IMR-90 (cell line): ENCODE measurements around the gene TMEM184C. TPM values are rescaled to one million over a fixed set of nuclear protein-coding genes. Genes with fewer than 3 reads are reported as not detected.

Experiments
- ATAC-seq: fragments of 200-7000 bp; cut with Tn5 transposase; 2 replicates; pipeline ENCODE4 v1.9.1; 2020; ENCODE audit warnings: low read depth, mild to moderate bottlenecking, moderate library complexity
- BruUV-seq: library from RNA; stranded (reverse); fragments of 400-500 nt; replicated peaks from 2 replicates; lab custom pipeline; 2021; lab: Mats Ljungman, UMichigan
- CTCF ChIA-PET: fragments of 300-600 bp; formaldehyde crosslinking; extraction: SDS; loops from one replicate; lab custom pipeline; 2021; ENCODE audit warnings: antibody characterized with exemption; lab: Yijun Ruan, JAX
- POLR2A ChIA-PET: fragments of 300-600 bp; sonication (Branson Sonifier 250); formaldehyde crosslinking; loops from one replicate; lab custom pipeline; 2022; ENCODE audit warnings: antibody characterized with exemption; ENCODE audit not compliant: unreplicated experiment; lab: Charles Lee
- DNase-seq: peaks from one replicate; pipeline ENCODE4 v3.0.0; 2013
- H2AFZ ChIP-seq: replicated peaks from 2 replicates; pipeline ENCODE3; 2013; ENCODE audit warnings: low read length, mild to moderate bottlenecking; ENCODE audit not compliant: poor library complexity
- H2AK5ac ChIP-seq: 2 replicates; pipeline ENCODE4 v1.6.1; 2013; ENCODE audit warnings: low read depth, low read length, inconsistent platforms
- H2AK9ac ChIP-seq: replicated peaks from 2 replicates; pipeline ENCODE3; 2013; ENCODE audit warnings: mild to moderate bottlenecking, low read depth, low read length, moderate library complexity; ENCODE audit not compliant: poor library complexity
- H2BK120ac ChIP-seq: 2 replicates; pipeline ENCODE4 v1.6.1; 2013; ENCODE audit warnings: low read depth, low read length, inconsistent platforms
- H2BK15ac ChIP-seq: 3 replicates; pipeline ENCODE4 v1.6.1; 2013; ENCODE audit warnings: low read depth, low read length, inconsistent platforms
- H2BK20ac ChIP-seq: 2 replicates; pipeline ENCODE4 v1.6.1; 2013; ENCODE audit warnings: low read depth, mild to moderate bottlenecking, inconsistent platforms, low read length, moderate library complexity
- H2BK5ac ChIP-seq: 2 replicates; pipeline ENCODE4 v1.6.1; 2013; ENCODE audit warnings: mild to moderate bottlenecking, low read depth, low read length, inconsistent platforms; ENCODE audit not compliant: poor library complexity, severe bottlenecking
- H3K14ac ChIP-seq: replicated peaks from 2 replicates; pipeline ENCODE4 v1.6.1; 2013; ENCODE audit warnings: low read depth, low read length, inconsistent platforms
- H3K18ac ChIP-seq: 2 replicates; pipeline ENCODE4 v1.6.1; 2013; ENCODE audit warnings: low read depth, low read length, control low read depth
- H3K23ac ChIP-seq: 2 replicates; pipeline ENCODE4 v1.6.1; 2013; ENCODE audit warnings: low read depth, low read length, inconsistent platforms
- H3K27ac ChIP-seq: 2 replicates; pipeline ENCODE4 v1.5.1; 2013; ENCODE audit warnings: mild to moderate bottlenecking, control low read depth, low read length; ENCODE audit not compliant: insufficient read depth
- H3K27me3 ChIP-seq: 2 replicates; pipeline ENCODE4 v1.6.1; 2013; ENCODE audit warnings: low read length; ENCODE audit not compliant: control insufficient read depth, insufficient read depth
- H3K36me3 ChIP-seq: 2 replicates; pipeline ENCODE4 v1.6.1; 2013; ENCODE audit warnings: low read length, mixed read lengths; ENCODE audit not compliant: control insufficient read depth, insufficient read depth
- H3K4ac ChIP-seq: 2 replicates; pipeline ENCODE4 v1.6.1; 2013; ENCODE audit warnings: low read depth, low read length, inconsistent platforms
- H3K4me1 ChIP-seq: 2 replicates; pipeline ENCODE4 v1.6.1; 2013; ENCODE audit warnings: low read length, mixed read lengths; ENCODE audit not compliant: control insufficient read depth, insufficient read depth
- H3K4me2 ChIP-seq: 2 replicates; pipeline ENCODE4 v1.6.1; 2013; ENCODE audit warnings: low read depth, mild to moderate bottlenecking, control low read depth, low read length, moderate library complexity
- H3K4me3 ChIP-seq: 2 replicates; pipeline ENCODE4 v1.5.1; 2013; ENCODE audit warnings: low read depth, mild to moderate bottlenecking, control low read depth, low read length, moderate library complexity; ENCODE audit not compliant: insufficient read depth
- H3K56ac ChIP-seq: 2 replicates; pipeline ENCODE4 v1.6.1; 2013; ENCODE audit warnings: low read length, inconsistent platforms; ENCODE audit not compliant: insufficient read depth; ENCODE audit errors: extremely low read depth
- H3K79me1 ChIP-seq, 2 experiments: 2 replicates each; pipeline ENCODE4 v1.6.1; 2013; ENCODE audit warnings: low read length in 2 of 2, inconsistent platforms in 1 of 2, low read depth in 1 of 2
- H3K9ac ChIP-seq: 2 replicates; pipeline ENCODE4 v1.6.1; 2013; ENCODE audit warnings: low read depth, low read length, control low read depth
- H3K9me1 ChIP-seq: 2 replicates; pipeline ENCODE4 v1.6.1; 2013; ENCODE audit warnings: low read length, inconsistent platforms; ENCODE audit not compliant: insufficient read depth
- H3K9me3 ChIP-seq: 2 replicates; pipeline ENCODE4 v1.6.1; 2013; ENCODE audit warnings: low read length; ENCODE audit not compliant: control insufficient read depth, insufficient read depth
- H4K20me1 ChIP-seq: 2 replicates; pipeline ENCODE4 v1.6.1; 2013; ENCODE audit warnings: low read length, inconsistent platforms; ENCODE audit not compliant: insufficient read depth
- H4K5ac ChIP-seq: 2 replicates; pipeline ENCODE4 v1.6.1; 2013; ENCODE audit warnings: mild to moderate bottlenecking, low read depth, low read length, control low read depth
- H4K8ac ChIP-seq, 2 experiments: 2 replicates each; pipeline ENCODE4 v1.6.1; 2013; ENCODE audit warnings: low read depth in 2 of 2, low read length in 2 of 2, control low read depth in 1 of 2, inconsistent platforms in 1 of 2
- H4K91ac ChIP-seq: 2 replicates; pipeline ENCODE4 v1.6.1; 2013; ENCODE audit warnings: low read depth, low read length, inconsistent platforms; ENCODE audit not compliant: insufficient read depth
- CEBPB ChIP-seq: IDR thresholded peaks from 2 replicates; pipeline ENCODE4 v1.6.1; 2012; ENCODE audit warnings: low read depth, low read length, improper control_type of control experiment
- CHD1 ChIP-seq: IDR thresholded peaks from 2 replicates; pipeline ENCODE4 v1.6.1; 2012; ENCODE audit warnings: low read depth, low read length, improper control_type of control experiment
- FOS ChIP-seq: fragments of 150-350 bp; IDR thresholded peaks from 2 replicates; pipeline ENCODE4 v1.6.1; 2016; ENCODE audit warnings: low read depth, low read length
- MAFK ChIP-seq: IDR thresholded peaks from 2 replicates; pipeline ENCODE4 v1.6.1; 2012; ENCODE audit warnings: low read depth, low read length, improper control_type of control experiment
- MAZ ChIP-seq: IDR thresholded peaks from 2 replicates; pipeline ENCODE4 v1.6.1; 2012; ENCODE audit warnings: low read depth, mild to moderate bottlenecking, low read length, improper control_type of control experiment, moderate library complexity, borderline replicate concordance
- MXI1 ChIP-seq: IDR thresholded peaks from 2 replicates; pipeline ENCODE4 v1.6.1; 2012; ENCODE audit warnings: low read depth, mild to moderate bottlenecking, low read length, moderate library complexity, borderline replicate concordance
- NFE2L2 ChIP-seq: fragments of 150-350 bp; IDR thresholded peaks from 2 replicates; pipeline ENCODE4 v1.6.1; 2016; ENCODE audit warnings: low read depth, mild to moderate bottlenecking, low read length
- POLR2A ChIP-seq: IDR thresholded peaks from 2 replicates; pipeline ENCODE4 v1.6.1; 2012; ENCODE audit warnings: mild to moderate bottlenecking, low read depth, low read length
- RAD21 ChIP-seq: IDR thresholded peaks from 2 replicates; pipeline ENCODE4 v1.6.1; 2012; ENCODE audit warnings: low read length, improper control_type of control experiment
- RCOR1 ChIP-seq: IDR thresholded peaks from 2 replicates; pipeline ENCODE4 v1.6.1; 2012; ENCODE audit warnings: mild to moderate bottlenecking, low read length, improper control_type of control experiment; ENCODE audit not compliant: insufficient replicate concordance
- RFX5 ChIP-seq: IDR thresholded peaks from 2 replicates; pipeline ENCODE4 v1.8.0; 2012; ENCODE audit warnings: low read depth, mild to moderate bottlenecking, low read length, moderate library complexity
- SMC3 ChIP-seq: fragments of 150-350 bp; IDR thresholded peaks from 2 replicates; pipeline ENCODE4 v1.6.1; 2016; ENCODE audit warnings: low read depth, mild to moderate bottlenecking, antibody characterized with exemption, low read length, moderate library complexity
- WGBS, 2 experiments: methylation state at CpG; one replicate each; pipeline versions ENCODE4 v1.1.5 to v1.1.7; 2013; ENCODE audit warnings: missing lambda C conversion rate in 2 of 2; ENCODE audit not compliant: insufficient read length in 1 of 2; ENCODE audit errors: extremely low coverage in 2 of 2; 5-methylcytosine and 5-hydroxymethylcytosine counted together
- dilution Hi-C: fragments of 300-500 bp; cut with HindIII; formaldehyde crosslinking; loops from one replicate; pipeline ENCODE4 v1.14.3; 2018; ENCODE audit warnings: low sequenced_read_pairs; ENCODE audit not compliant: unreplicated experiment
- in situ Hi-C: fragments of 300-500 bp; cut with MboI; formaldehyde crosslinking; loops from 3 replicates; pipeline ENCODE4 v1.14.3; 2019; ENCODE audit warnings: low sequenced_read_pairs, inconsistent platforms, mixed read lengths
- intact Hi-C: fragments of 100-400 bp; cut with micrococcal nuclease; formaldehyde crosslinking; loops from 2 replicates; pipeline ENCODE4 v1.10.0; 2022
- polyA plus RNA-seq, 3 experiments: library from polyadenylated mRNA; depleted of rRNA; stranded (reverse); fragments of >200 nt; gene quantifications; 2 replicates each; pipeline ENCODE4 v1.2.3, GENCODE V29; 2012; ENCODE audit warnings: low replicate concordance in 1 of 3
- total RNA-seq: library from RNA; depleted of rRNA; stranded (reverse); fragments of >200 nt; gene quantifications from 2 replicates; pipeline ENCODE4 v1.2.3, GENCODE V29; 2012
- TF ChIP-seq, protein P1 (sequence below): conservative IDR thresholded peaks from 2 replicates; pipeline ENCODE4 v1.5.1; 2012; ENCODE audit warnings: mild to moderate bottlenecking, low read depth, low read length, improper control_type of control experiment
- TF ChIP-seq, protein P2 (sequence below): fragments of 150-350 bp; IDR thresholded peaks from 2 replicates; pipeline ENCODE4 v1.6.1; 2017; ENCODE audit warnings: mild to moderate bottlenecking, antibody characterized with exemption, low read length, low read depth
- TF ChIP-seq, protein P3 (sequence below): fragments of 150-350 bp; IDR thresholded peaks from 2 replicates; pipeline ENCODE4 v1.6.1; 2016; ENCODE audit warnings: low read depth, mild to moderate bottlenecking, low read length, moderate library complexity, borderline replicate concordance

The TMEM184C gene
- total and polyA plus RNA-seq, 2 of the 4 experiments (the other 2 are of a cell fraction): 17.4 to 67.6 TPM

DNA sequence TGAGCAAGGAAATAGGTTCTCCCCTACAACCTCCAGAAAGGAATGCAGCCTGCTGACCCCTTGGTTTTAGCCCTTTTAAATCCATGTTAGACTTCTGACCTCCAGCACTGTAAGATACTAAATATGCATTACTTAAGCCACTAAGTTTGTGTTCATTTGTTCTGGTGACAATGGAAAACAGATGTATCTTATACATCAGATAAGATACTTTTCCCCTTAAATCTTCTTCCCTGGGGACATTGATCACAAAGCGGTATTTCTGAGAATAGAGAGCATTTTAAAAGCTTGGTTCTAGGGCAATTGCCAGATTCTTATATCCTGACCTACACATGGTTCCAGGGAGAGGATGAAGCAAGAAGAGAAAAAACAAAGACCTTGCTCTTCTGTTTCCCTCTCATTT lies 6.5 kb upstream of the TMEM184C start:
- in situ Hi-C loops (no loop called here), dilution Hi-C loops (no loop called here), intact Hi-C loops (no loop called here)
- no CpG with 5 or more reads among the region's 1 CpG for WGBS, 2 experiments
- Histone ChIP-seq H3K79me1 (no peaks in the 10 kb centered on the region), H3K4me3 (no peak overlapping the region), H3K9me1 (no peaks in the 10 kb centered on the region), H4K5ac (no peak overlapping the region), H3K9me3 (no peaks in the 10 kb centered on the region), H4K91ac (no peak overlapping the region), H3K36me3 (no peaks in the 10 kb centered on the region), H4K8ac (no peak overlapping the region), H2BK5ac (no peak overlapping the region), H3K4ac (no peak overlapping the region), H2BK20ac (no peak overlapping the region), H2BK15ac (no peak overlapping the region), H3K27me3 (no peaks in the 10 kb centered on the region), H2AK9ac (no peak overlapping the region), H3K56ac (no peak overlapping the region), H2AFZ (no peak overlapping the region), H3K23ac (no peak overlapping the region), H3K14ac (no peak overlapping the region), H3K4me2 (no peak overlapping the region), H2AK5ac (no peak overlapping the region), H3K18ac (no peak overlapping the region), H2BK120ac (no peak overlapping the region), H4K20me1 (no peaks in the 10 kb centered on the region), H3K27ac (no peak overlapping the region), H3K9ac (no peak overlapping the region), H3K4me1 (no peaks in the 10 kb centered on the region)
- BruUV-seq: no TSS peak
- no peak for DNase-seq
- ChIA-PET POLR2A (no interaction called here), CTCF (no interaction called here)
- no peak for ATAC-seq
- TF ChIP-seq, protein P1, sequence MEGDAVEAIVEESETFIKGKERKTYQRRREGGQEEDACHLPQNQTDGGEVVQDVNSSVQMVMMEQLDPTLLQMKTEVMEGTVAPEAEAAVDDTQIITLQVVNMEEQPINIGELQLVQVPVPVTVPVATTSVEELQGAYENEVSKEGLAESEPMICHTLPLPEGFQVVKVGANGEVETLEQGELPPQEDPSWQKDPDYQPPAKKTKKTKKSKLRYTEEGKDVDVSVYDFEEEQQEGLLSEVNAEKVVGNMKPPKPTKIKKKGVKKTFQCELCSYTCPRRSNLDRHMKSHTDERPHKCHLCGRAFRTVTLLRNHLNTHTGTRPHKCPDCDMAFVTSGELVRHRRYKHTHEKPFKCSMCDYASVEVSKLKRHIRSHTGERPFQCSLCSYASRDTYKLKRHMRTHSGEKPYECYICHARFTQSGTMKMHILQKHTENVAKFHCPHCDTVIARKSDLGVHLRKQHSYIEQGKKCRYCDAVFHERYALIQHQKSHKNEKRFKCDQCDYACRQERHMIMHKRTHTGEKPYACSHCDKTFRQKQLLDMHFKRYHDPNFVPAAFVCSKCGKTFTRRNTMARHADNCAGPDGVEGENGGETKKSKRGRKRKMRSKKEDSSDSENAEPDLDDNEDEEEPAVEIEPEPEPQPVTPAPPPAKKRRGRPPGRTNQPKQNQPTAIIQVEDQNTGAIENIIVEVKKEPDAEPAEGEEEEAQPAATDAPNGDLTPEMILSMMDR: no peak
- TF ChIP-seq FOS (no peak), POLR2A (no peak), MXI1 (no peak), RFX5 (no peak), RCOR1 (no peak), RAD21 (no peak), MAFK (no peak), NFE2L2 (no peak), SMC3 (no peak), CEBPB (no peak), CHD1 (no peak), MAZ (no peak)
- TF ChIP-seq, protein P2, sequence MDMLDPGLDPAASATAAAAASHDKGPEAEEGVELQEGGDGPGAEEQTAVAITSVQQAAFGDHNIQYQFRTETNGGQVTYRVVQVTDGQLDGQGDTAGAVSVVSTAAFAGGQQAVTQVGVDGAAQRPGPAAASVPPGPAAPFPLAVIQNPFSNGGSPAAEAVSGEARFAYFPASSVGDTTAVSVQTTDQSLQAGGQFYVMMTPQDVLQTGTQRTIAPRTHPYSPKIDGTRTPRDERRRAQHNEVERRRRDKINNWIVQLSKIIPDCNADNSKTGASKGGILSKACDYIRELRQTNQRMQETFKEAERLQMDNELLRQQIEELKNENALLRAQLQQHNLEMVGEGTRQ: no peak
- TF ChIP-seq, protein P3, sequence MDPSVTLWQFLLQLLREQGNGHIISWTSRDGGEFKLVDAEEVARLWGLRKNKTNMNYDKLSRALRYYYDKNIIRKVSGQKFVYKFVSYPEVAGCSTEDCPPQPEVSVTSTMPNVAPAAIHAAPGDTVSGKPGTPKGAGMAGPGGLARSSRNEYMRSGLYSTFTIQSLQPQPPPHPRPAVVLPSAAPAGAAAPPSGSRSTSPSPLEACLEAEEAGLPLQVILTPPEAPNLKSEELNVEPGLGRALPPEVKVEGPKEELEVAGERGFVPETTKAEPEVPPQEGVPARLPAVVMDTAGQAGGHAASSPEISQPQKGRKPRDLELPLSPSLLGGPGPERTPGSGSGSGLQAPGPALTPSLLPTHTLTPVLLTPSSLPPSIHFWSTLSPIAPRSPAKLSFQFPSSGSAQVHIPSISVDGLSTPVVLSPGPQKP: no peak
